WTC11 (cell line): Measurements from ENCODE around the gene SLC26A3. TPM values are rescaled to one million over a fixed set of nuclear protein-coding genes. Genes with fewer than 3 reads are reported as not detected.

Experiments
- ATAC-seq: fragments of 200-7000 bp; cut with Tn5 transposase; 2 replicates; pipeline ENCODE4 v1.10.0; 2021; ENCODE audit warnings: mild to moderate bottlenecking, moderate library complexity
- CTCF ChIA-PET: fragments of 300-600 bp; sonication (Branson Sonifier 250); formaldehyde crosslinking; loops from one replicate; lab custom pipeline; 2021; ENCODE audit warnings: antibody characterized with exemption; lab: Charles Lee
- POLR2A ChIA-PET: fragments of 350-600 bp; sonication (Branson Sonifier 250); formaldehyde crosslinking; loops from one replicate; lab custom pipeline; 2021; ENCODE audit warnings: antibody characterized with exemption; lab: Charles Lee
- DNase-seq: peaks from one replicate; pipeline ENCODE4 v3.0.0; 2021; ENCODE audit warnings: low spot score
- H3K27ac Mint-ChIP-seq: 2 replicates; pipeline ENCODE4 v1.8.0; 2021; ENCODE audit warnings: mixed read lengths
- H3K27me3 Mint-ChIP-seq: 2 replicates; pipeline ENCODE4 v1.8.0; 2021; ENCODE audit warnings: low read depth, mild to moderate bottlenecking, moderate library complexity, mixed read lengths
- H3K36me3 Mint-ChIP-seq: 2 replicates; pipeline ENCODE4 v1.8.0; 2021; ENCODE audit warnings: mixed read lengths
- H3K4me1 Mint-ChIP-seq: 2 replicates; pipeline ENCODE4 v1.8.0; 2022; ENCODE audit warnings: mixed read lengths
- H3K4me3 Mint-ChIP-seq: 2 replicates; pipeline ENCODE4 v1.8.0; 2021; ENCODE audit warnings: mild to moderate bottlenecking, moderate library complexity, mixed read lengths
- H3K9me3 Mint-ChIP-seq: 2 replicates; pipeline ENCODE4 v1.8.0; 2021; ENCODE audit warnings: mixed read lengths
- AFF4 ChIP-seq: sonication (generic); formaldehyde crosslinking; IDR thresholded peaks from 2 replicates; pipeline ENCODE4 v1.8.1; 2023; ENCODE audit warnings: mild to moderate bottlenecking, missing genetic modification reagents, borderline replicate concordance
- ATF6 ChIP-seq: sonication (generic); formaldehyde crosslinking; IDR thresholded peaks from 2 replicates; pipeline ENCODE4 v1.8.1; 2023; ENCODE audit warnings: mild to moderate bottlenecking, missing genetic modification reagents
- E2F4 ChIP-seq: sonication (generic); formaldehyde crosslinking; IDR thresholded peaks from 2 replicates; pipeline ENCODE4 v1.8.1; 2022; ENCODE audit warnings: low read depth, mild to moderate bottlenecking, moderate library complexity, missing genetic modification reagents, borderline replicate concordance
- ERG ChIP-seq: fragments of 250-450 bp; sonication (Bioruptor Pico); IDR thresholded peaks from 2 replicates; pipeline ENCODE4 v1.8.0; 2021; ENCODE audit warnings: mild to moderate bottlenecking
- FOXJ3 ChIP-seq: sonication (generic); formaldehyde crosslinking; IDR thresholded peaks from 2 replicates; pipeline ENCODE4 v1.9.0; 2021; ENCODE audit warnings: missing genetic modification reagents, mild to moderate bottlenecking, borderline replicate concordance
- FOXK1 ChIP-seq: sonication (generic); formaldehyde crosslinking; IDR thresholded peaks from 2 replicates; pipeline ENCODE4 v1.8.0; 2022; ENCODE audit warnings: mild to moderate bottlenecking, moderate library complexity, missing genetic modification reagents
- FOXP1 ChIP-seq: sonication (generic); formaldehyde crosslinking; IDR thresholded peaks from 2 replicates; pipeline ENCODE4 v1.8.0; 2022; ENCODE audit warnings: missing genetic modification reagents, mild to moderate bottlenecking, moderate library complexity, borderline replicate concordance
- GRHL2 ChIP-seq: fragments of 250-450 bp; sonication (Bioruptor Pico); IDR thresholded peaks from 2 replicates; pipeline ENCODE4 v1.8.0; 2022; ENCODE audit warnings: mild to moderate bottlenecking, moderate library complexity; ENCODE audit not compliant: insufficient replicate concordance, severe bottlenecking
- HMGA2 ChIP-seq: fragments of 250-450 bp; sonication (Bioruptor Pico); IDR thresholded peaks from 2 replicates; pipeline ENCODE4 v1.4.0; 2021; ENCODE audit warnings: mild to moderate bottlenecking, moderate library complexity
- IRF2 ChIP-seq: sonication (generic); formaldehyde crosslinking; IDR thresholded peaks from 2 replicates; pipeline ENCODE4 v1.8.0; 2022; ENCODE audit warnings: low read depth, missing genetic modification reagents, borderline replicate concordance
- JAZF1 ChIP-seq: fragments of 250-450 bp; sonication (Bioruptor Pico); IDR thresholded peaks from 2 replicates; pipeline ENCODE4 v1.9.0; 2021; ENCODE audit warnings: moderate library complexity, mild to moderate bottlenecking, inconsistent platforms
- NFATC4 ChIP-seq: fragments of 250-450 bp; sonication (Bioruptor Pico); IDR thresholded peaks from 2 replicates; pipeline ENCODE4 v1.9.0; 2021; ENCODE audit warnings: mild to moderate bottlenecking
- NFE2L1 ChIP-seq: sonication (generic); formaldehyde crosslinking; IDR thresholded peaks from 2 replicates; pipeline ENCODE4 v1.8.1; 2023; ENCODE audit warnings: missing genetic modification reagents
- OVOL2 ChIP-seq: fragments of 250-450 bp; sonication (Bioruptor Pico); IDR thresholded peaks from 2 replicates; pipeline ENCODE4 v1.9.0; 2021; ENCODE audit warnings: mild to moderate bottlenecking, borderline replicate concordance
- PREB ChIP-seq: sonication (generic); formaldehyde crosslinking; IDR thresholded peaks from 2 replicates; pipeline ENCODE4 v1.8.1; 2022; ENCODE audit warnings: mild to moderate bottlenecking, missing genetic modification reagents, moderate library complexity, borderline replicate concordance
- SMAD4 ChIP-seq: sonication (generic); formaldehyde crosslinking; IDR thresholded peaks from 2 replicates; pipeline ENCODE4 v1.8.0; 2022; ENCODE audit warnings: mild to moderate bottlenecking, missing genetic modification reagents
- TCF7 ChIP-seq: sonication (generic); formaldehyde crosslinking; IDR thresholded peaks from 2 replicates; pipeline ENCODE4 v1.8.0; 2022; ENCODE audit warnings: mild to moderate bottlenecking, low read depth, missing genetic modification reagents, moderate library complexity
- ZBTB21 ChIP-seq: sonication (generic); formaldehyde crosslinking; IDR thresholded peaks from 2 replicates; pipeline ENCODE4 v1.8.1; 2023; ENCODE audit warnings: mild to moderate bottlenecking, missing genetic modification reagents, borderline replicate concordance
- ZNF138 ChIP-seq: sonication (generic); formaldehyde crosslinking; conservative IDR thresholded peaks from 2 replicates; pipeline ENCODE4 v1.8.1; 2022; ENCODE audit warnings: mild to moderate bottlenecking, moderate library complexity, missing genetic modification reagents
- ZNF232 ChIP-seq: sonication (generic); formaldehyde crosslinking; IDR thresholded peaks from 2 replicates; pipeline ENCODE4 v1.8.0; 2022; ENCODE audit warnings: mild to moderate bottlenecking, missing genetic modification reagents
- ZNF512 ChIP-seq: sonication (generic); formaldehyde crosslinking; IDR thresholded peaks from 2 replicates; pipeline ENCODE4 v1.8.1; 2022; ENCODE audit warnings: missing genetic modification reagents, borderline replicate concordance
- ZNF671 ChIP-seq: fragments of 250-450 bp; sonication (Bioruptor Pico); IDR thresholded peaks from 2 replicates; pipeline ENCODE4 v1.8.0; 2021; ENCODE audit warnings: mild to moderate bottlenecking
- total RNA-seq: library from RNA; stranded (reverse); gene quantifications from 3 replicates; pipeline ENCODE4 v1.2.3, GENCODE V29; 2021

Gene SLC26A3
- total RNA-seq, 1 experiment from 2014 or later: 0.28 TPM

- TF ChIP-seq PREB (no peak), NFATC4 (CRISPR knock-in tag) (no peak), SMAD4 (no peak)
Measured at GRCh38 chr7:107847168-107847835, 44.3 kb upstream of the SLC26A3 start (continued).

GRCh38 chr7:107846324-107846723, 43.3 kb upstream of the SLC26A3 start:
- no peak overlapping the region for H3K4me3 Mint-ChIP-seq
- H3K9me3 Mint-ChIP-seq: peaks cover 8% of the 10 kb centered on the region; the same call in 1 of the 2 replicates
- H3K36me3 Mint-ChIP-seq: 0 out of 2 replicates have a peak, but pooled peaks cover 4% of the 10 kb centered on the region
- TF ChIP-seq FOXK1: no peak
- TF ChIP-seq ZBTB21: no peak
- no peak for TF ChIP-seq GRHL2 (CRISPR knock-in tag)
- no peak for TF ChIP-seq ZNF232 (CRISPR knock-in tag)
- TF ChIP-seq HMGA2 (CRISPR knock-in tag): no peak
- TF ChIP-seq TCF7 (CRISPR knock-in tag): no peak
- TF ChIP-seq OVOL2: no peak
- TF ChIP-seq ATF6 (CRISPR knock-in tag): no peak
- TF ChIP-seq JAZF1 (CRISPR knock-in tag): no peak
- no peak for TF ChIP-seq ZNF512 (CRISPR knock-in tag)
- no peak for TF ChIP-seq PREB
- TF ChIP-seq IRF2: no peak
- TF ChIP-seq ZNF138 (CRISPR knock-in tag): no peak
- no peaks in the 10 kb centered on the region for H3K27me3 Mint-ChIP-seq
- POLR2A ChIA-PET: no interaction called here
- CTCF ChIA-PET: no interaction called here
- DNase-seq (no peak), ATAC-seq (no peak)
- no peak overlapping the region for H3K27ac Mint-ChIP-seq
- 0 out of 2 replicates have a peak, but pooled peaks cover 6% of the 10 kb centered on the region for H3K4me1 Mint-ChIP-seq

- CTCF ChIA-PET: no interaction called here
- DNase-seq: no peak
- Mint-ChIP-seq H3K36me3 (0 out of 2 replicates have a peak, but pooled peaks cover 4% of the 10 kb centered on the region), H3K27ac (no peak overlapping the region), H3K9me3 (peaks cover 13% of the 10 kb centered on the region; the same call in 1 of the 2 replicates), H3K4me3 (no peak overlapping the region), H3K4me1 (no peaks in the 10 kb centered on the region), H3K27me3 (no peaks in the 10 kb centered on the region)
- POLR2A ChIA-PET: no interaction called here
- no peak for ATAC-seq
- TF ChIP-seq AFF4 (no peak), FOXP1 (no peak), E2F4 (no peak), ERG (CRISPR knock-in tag) (no peak), FOXJ3 (CRISPR knock-in tag) (no peak), ZNF671 (no peak), NFE2L1 (CRISPR knock-in tag) (no peak), ZBTB21 (no peak)
Measured at GRCh38 chr7:107843184-107843583, 40.2 kb upstream of the SLC26A3 start.
